ENCODE results near the gene RDH13. TPM values are rescaled to one million over a fixed set of nuclear protein-coding genes. Genes with fewer than 3 reads are reported as not detected.

Gene RDH13
- total and polyA plus RNA-seq, 10 of the 15 experiments (the other 5 are each of a cell fraction or from before 2014, with no cell fraction given): 1.3 to 11.6 (median 8.9) TPM

GRCh38 chr19:55018216-55018615 lies 44.7 kb downstream of the RDH13 start (continued):
- TF ChIP-seq E2F4 (IDR thresholded peaks at IDR 0.05; ENCODE audit: low read depth, low read length): no peak
- no peak for TF ChIP-seq TARDBP (IDR thresholded peaks at IDR 0.05; ENCODE audit: borderline replicate concordance)
- no peak for TF ChIP-seq MTA3 (IDR thresholded peaks at IDR 0.05; ENCODE audit: borderline replicate concordance, low read length)
- no peak for TF ChIP-seq STAT3 (IDR thresholded peaks at IDR 0.05; ENCODE audit: low read depth, low read length)
- no peak for TF ChIP-seq HDAC6 (IDR thresholded peaks at IDR 0.05; ENCODE audit: unreplicated experiment)
- TF ChIP-seq SPI1 (IDR thresholded peaks at IDR 0.05; ENCODE audit: borderline replicate concordance, insufficient read depth, low read depth, low read length): no peak

GRCh38 chr19:55016017-55016416 lies 46.9 kb downstream of the RDH13 start:
- intact Hi-C loops (cut with micrococcal nuclease; ENCODE audit: unreplicated experiment) (no loop called here), in situ Hi-C loops (cut with MboI) (no loop called here)
- ChIA-PET POLR2A (no interaction called here), SMC1A (ENCODE audit: uncharacterized antibody, unreplicated experiment) (no interaction called here), CTCF (no interaction called here), RAD21 (ENCODE audit: unreplicated experiment) (interaction anchor here (0.7 kb wide), 1 partner anchor 1509 kb away, joined by 3 read pairs; no protein-coding TSS in a partner anchor)
- no TSS peak for BruUV-seq (replicated peaks)
- no peaks in the 10 kb centered on the region for H3K27me3 ChIP-seq (replicated peaks in 1 of 2; ENCODE audit: control insufficient read depth in 2 of 2, insufficient read depth in 2 of 2, low read length in 1 of 2)
- H3K79me2 ChIP-seq (ENCODE audit: control insufficient read depth, insufficient read depth, low read length): no peaks in the 10 kb centered on the region
- no peak overlapping the region for H3K9ac ChIP-seq (ENCODE audit: control insufficient read depth, insufficient read depth, low read length)
- H2AFZ ChIP-seq (ENCODE audit: control insufficient read depth, low read depth, low read length): no peak overlapping the region
- 52% methylated on average over 3 of the region's 3 CpGs for WGBS (ENCODE audit: insufficient coverage, insufficient replicate concordance, low lambda C conversion rate, missing lambda C conversion rate)
- H3K4me3 ChIP-seq: no peak overlapping the region
- no peak for FAIRE-seq
- H3K4me2 ChIP-seq (ENCODE audit: control insufficient read depth, insufficient read depth): no peak overlapping the region
- no peak overlapping the region for H3K27ac ChIP-seq (ENCODE audit: control insufficient read depth, insufficient read depth)
- H4K20me1 ChIP-seq (ENCODE audit: control insufficient read depth, insufficient read depth): no peaks in the 10 kb centered on the region
- ATAC-seq: no peak
- H3K9me3 ChIP-seq (replicated peaks; ENCODE audit: control insufficient read depth, insufficient read depth, low read length): no peaks in the 10 kb centered on the region
- H3K36me3 ChIP-seq (ENCODE audit: control insufficient read depth in 2 of 2, insufficient read depth in 2 of 2, low read length in 1 of 2): no peaks in the 10 kb centered on the region
- no peak for DNase-seq (ENCODE audit: low read depth, low spot score)
- no peaks in the 10 kb centered on the region for H3K4me1 ChIP-seq (ENCODE audit: control insufficient read depth, insufficient read depth, low read length)
- TF ChIP-seq MEF2A (IDR thresholded peaks at IDR 0.05; ENCODE audit: insufficient read depth, low read depth, low read length): no peak
- no peak for TF ChIP-seq ELK1 (IDR thresholded peaks at IDR 0.05; ENCODE audit: low read depth, low read length)
- no peak for TF ChIP-seq ESRRA (IDR thresholded peaks at IDR 0.05; ENCODE audit: low read length)
- no peak for TF ChIP-seq ZNF687 (IDR thresholded peaks at IDR 0.05)
- TF ChIP-seq E2F8 (IDR thresholded peaks at IDR 0.05; ENCODE audit: low read depth, partially characterized antibody): no peak
- no peak for TF ChIP-seq BRCA1 (IDR thresholded peaks at IDR 0.05; ENCODE audit: low read depth, low read length)
- TF ChIP-seq PML (IDR thresholded peaks at IDR 0.05; ENCODE audit: low read length): no peak
- no peak for TF ChIP-seq ETV6 (conservative IDR thresholded peaks at IDR 0.05 in 1 of 2, IDR thresholded peaks at IDR 0.05 in 1 of 2; ENCODE audit: borderline replicate concordance in 1 of 2, low read depth in 1 of 2)
- TF ChIP-seq LARP7 (IDR thresholded peaks at IDR 0.05): no peak

All from GM12878 (cell line).